GM23248 (cell line): ENCODE data around the gene C19orf25. TPM values are rescaled to one million over a fixed set of nuclear protein-coding genes. Genes with fewer than 3 reads are reported as not detected.
"Not testable (repeated sequence)": the region's sequence is repeated elsewhere in the genome, so short reads cannot be mapped to it uniquely, and the experiment has no call there.

Experiments used
- DNase-seq: peaks from one replicate; pipeline ENCODE4 v3.0.0-alpha.2; 2015
- H2AFZ ChIP-seq: fragments of 200-600 bp; sonication (generic); 2 replicates; pipeline ENCODE4 v1.6.1; 2016; ENCODE audit warnings: antibody characterized with exemption
- H3F3A ChIP-seq: fragments of 200-600 bp; sonication (generic); 2 replicates; pipeline ENCODE4 v1.6.1; 2016; ENCODE audit warnings: mild to moderate bottlenecking, antibody characterized with exemption, mixed run types; ENCODE audit not compliant: insufficient read depth
- H3K27ac ChIP-seq: fragments of 200-600 bp; sonication (generic); 2 replicates; pipeline ENCODE4 v1.5.1; 2016; ENCODE audit warnings: mild to moderate bottlenecking
- H3K27me3 ChIP-seq: fragments of 200-600 bp; sonication (generic); replicated peaks from 2 replicates; pipeline ENCODE4 v1.6.1; 2016; ENCODE audit warnings: mild to moderate bottlenecking; ENCODE audit not compliant: insufficient read depth
- H3K36me3 ChIP-seq: fragments of 200-600 bp; sonication (generic); 2 replicates; pipeline ENCODE4 v1.6.1; 2016; ENCODE audit warnings: low read depth, mild to moderate bottlenecking
- H3K4me1 ChIP-seq: fragments of 200-600 bp; sonication (generic); 2 replicates; pipeline ENCODE4 v1.6.1; 2016; ENCODE audit warnings: mild to moderate bottlenecking; ENCODE audit not compliant: insufficient read depth
- H3K4me2 ChIP-seq: fragments of 200-600 bp; sonication (generic); one replicate; pipeline ENCODE4 v1.6.1; 2016; ENCODE audit warnings: mild to moderate bottlenecking; ENCODE audit not compliant: unreplicated experiment
- H3K4me3 ChIP-seq: fragments of 200-600 bp; sonication (generic); 2 replicates; pipeline ENCODE4 v1.5.1; 2016; ENCODE audit warnings: mild to moderate bottlenecking
- H3K79me2 ChIP-seq: fragments of 200-600 bp; sonication (generic); 2 replicates; pipeline ENCODE4 v1.6.1; 2016; ENCODE audit warnings: mild to moderate bottlenecking; ENCODE audit not compliant: insufficient read depth
- H3K9ac ChIP-seq: fragments of 200-600 bp; sonication (generic); 2 replicates; pipeline ENCODE4 v1.6.1; 2016; ENCODE audit warnings: mild to moderate bottlenecking
- H3K9me2 ChIP-seq: fragments of 200-600 bp; sonication (generic); 2 replicates; pipeline ENCODE4 v1.6.1; 2016; ENCODE audit warnings: mixed run types, mild to moderate bottlenecking, moderate library complexity; ENCODE audit not compliant: insufficient read depth
- H3K9me3 ChIP-seq: fragments of 200-600 bp; sonication (generic); one replicate; pipeline ENCODE4 v1.6.1; 2017; ENCODE audit warnings: low read depth
- H4K20me1 ChIP-seq: fragments of 200-600 bp; sonication (generic); 2 replicates; pipeline ENCODE4 v1.6.0; 2016; ENCODE audit not compliant: insufficient read depth
- EZH2 ChIP-seq: fragments of 200-600 bp; sonication (generic); IDR thresholded peaks from 2 replicates; pipeline ENCODE4 v1.6.1; 2018; ENCODE audit warnings: antibody characterized with exemption, mild to moderate bottlenecking; ENCODE audit not compliant: insufficient read depth, poor library complexity, severe bottlenecking
- EZH2phosphoT487 ChIP-seq: fragments of 200-600 bp; sonication (generic); IDR thresholded peaks from 2 replicates; pipeline ENCODE4 v1.6.1; 2018; ENCODE audit warnings: antibody characterized with exemption, moderate library complexity, mild to moderate bottlenecking, low read depth; ENCODE audit not compliant: insufficient read depth
- WGBS, 2 experiments: methylation state at CpG; one replicate each; pipeline ENCODE4 v1.1.6; 2015 to 2017; ENCODE audit warnings: low lambda C conversion rate in 2 of 2, low coverage in 1 of 2; ENCODE audit errors: missing lambda C conversion rate in 2 of 2; 5-methylcytosine and 5-hydroxymethylcytosine counted together
- in situ Hi-C: fragments of 300-500 bp; cut with MboI; formaldehyde crosslinking; loops from 2 replicates; pipeline ENCODE4 v1.15.0; 2020
- polyA plus RNA-seq: library from polyadenylated mRNA; unstranded; fragments of >200 nt; fragmentation: Nextera tagmentation; extraction: Ambion mirVana; gene quantifications from 2 replicates; pipeline ENCODE4 v1.2.1, GENCODE V29; 2016
- total RNA-seq: library from RNA; depleted of rRNA; stranded (reverse); fragments of >200 nt; shearing (Covaris generic); gene quantifications from 2 replicates; pipeline ENCODE4 v1.2.3, GENCODE V29; 2014

C19orf25 gene
- total and polyA plus RNA-seq, 2 experiments from 2014 or later, result 34.7 to 35.9 TPM

GRCh38 chr19:1522838-1523237 is 43.8 kb upstream of the C19orf25 start:
- Histone ChIP-seq H3K4me1 (no peaks in the 10 kb centered on the region), H2AFZ (no peak overlapping the region), H3F3A (no peaks in the 10 kb centered on the region), H3K9me3 (no peaks in the 10 kb centered on the region), H3K36me3 (no peaks in the 10 kb centered on the region), H3K27me3 (peaks cover 16% of the 10 kb centered on the region; the same call in 1 of the 2 replicates), H3K27ac (no peak overlapping the region), H3K4me3 (no peak overlapping the region), H3K9ac (no peak overlapping the region), H3K9me2 (no peaks in the 10 kb centered on the region), H3K79me2 (no peaks in the 10 kb centered on the region), H3K4me2 (no peak overlapping the region), H4K20me1 (no peaks in the 10 kb centered on the region)
- TF ChIP-seq EZH2, result no peak
- TF ChIP-seq EZH2phosphoT487, result no peak
- no peak for DNase-seq
- in situ Hi-C loops, result no loop called here
- WGBS, 2 experiments, result 54 to 58% methylated on average over 16 to 18 of the region's 18 CpGs

DNA sequence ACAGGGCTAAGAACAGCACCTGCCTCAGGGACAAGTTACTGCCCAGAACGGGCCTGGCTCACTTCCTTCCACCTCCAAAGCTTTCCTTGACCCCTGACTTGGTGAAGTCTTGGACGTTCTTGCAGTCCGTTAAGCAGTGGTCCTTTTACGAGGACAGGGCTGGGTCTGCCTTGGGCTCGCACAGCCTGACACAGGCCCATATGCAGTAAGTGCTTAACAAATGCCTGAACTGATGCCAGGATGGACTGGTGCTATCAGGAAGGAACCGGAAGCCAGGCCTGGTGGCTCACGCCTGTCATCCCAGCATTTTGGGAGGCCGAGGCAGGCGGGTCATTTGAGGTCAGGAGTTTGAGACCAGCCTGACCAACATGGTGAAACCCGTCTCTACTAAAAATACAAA is 43.0 kb upstream of the C19orf25 start:
- H3F3A ChIP-seq, result no peaks in the 10 kb centered on the region
- H3K36me3 ChIP-seq, result no peaks in the 10 kb centered on the region
- in situ Hi-C loops, result no loop called here
- no peaks in the 10 kb centered on the region for H3K4me1 ChIP-seq
- H4K20me1 ChIP-seq, result no peaks in the 10 kb centered on the region
- no peak overlapping the region for H3K27ac ChIP-seq
- H3K9ac ChIP-seq, result no peak overlapping the region
- no peak for DNase-seq
- H3K27me3 ChIP-seq, result peaks cover 16% of the 10 kb centered on the region; the same call in 1 of the 2 replicates
- H3K4me3 ChIP-seq, result no peak overlapping the region
- no peak for TF ChIP-seq EZH2phosphoT487
- no peak for TF ChIP-seq EZH2
- 63 to 72% methylated on average over 10 of the region's 10 CpGs for WGBS, 2 experiments
- H3K4me2 ChIP-seq, result no peak overlapping the region
- no peaks in the 10 kb centered on the region for H3K79me2 ChIP-seq
- no peaks in the 10 kb centered on the region for H3K9me3 ChIP-seq
- no peaks in the 10 kb centered on the region for H3K9me2 ChIP-seq
- no peak overlapping the region for H2AFZ ChIP-seq

GRCh38 chr19:1521636-1522035 is 42.6 kb upstream of the C19orf25 start:
- peaks cover 16% of the 10 kb centered on the region; the same call in 1 of the 2 replicates for H3K27me3 ChIP-seq
- H4K20me1 ChIP-seq, result no peaks in the 10 kb centered on the region
- H3K4me3 ChIP-seq, result no peak overlapping the region
- H3F3A ChIP-seq, result no peaks in the 10 kb centered on the region
- H3K4me1 ChIP-seq, result no peaks in the 10 kb centered on the region
- no peak for DNase-seq
- H3K36me3 ChIP-seq, result no peaks in the 10 kb centered on the region
- TF ChIP-seq EZH2 (no peak), EZH2phosphoT487 (no peak)
- no peak overlapping the region for H3K4me2 ChIP-seq
- no peak overlapping the region for H2AFZ ChIP-seq
- H3K27ac ChIP-seq, result no peak overlapping the region
- in situ Hi-C loops, result no loop called here
- 36 to 42% methylated on average over 8 to 12 of the region's 14 CpGs for WGBS, 2 experiments
- H3K9ac ChIP-seq, result no peak overlapping the region
- no peaks in the 10 kb centered on the region for H3K9me2 ChIP-seq
- H3K79me2 ChIP-seq, result no peaks in the 10 kb centered on the region
- no peaks in the 10 kb centered on the region for H3K9me3 ChIP-seq

DNA sequence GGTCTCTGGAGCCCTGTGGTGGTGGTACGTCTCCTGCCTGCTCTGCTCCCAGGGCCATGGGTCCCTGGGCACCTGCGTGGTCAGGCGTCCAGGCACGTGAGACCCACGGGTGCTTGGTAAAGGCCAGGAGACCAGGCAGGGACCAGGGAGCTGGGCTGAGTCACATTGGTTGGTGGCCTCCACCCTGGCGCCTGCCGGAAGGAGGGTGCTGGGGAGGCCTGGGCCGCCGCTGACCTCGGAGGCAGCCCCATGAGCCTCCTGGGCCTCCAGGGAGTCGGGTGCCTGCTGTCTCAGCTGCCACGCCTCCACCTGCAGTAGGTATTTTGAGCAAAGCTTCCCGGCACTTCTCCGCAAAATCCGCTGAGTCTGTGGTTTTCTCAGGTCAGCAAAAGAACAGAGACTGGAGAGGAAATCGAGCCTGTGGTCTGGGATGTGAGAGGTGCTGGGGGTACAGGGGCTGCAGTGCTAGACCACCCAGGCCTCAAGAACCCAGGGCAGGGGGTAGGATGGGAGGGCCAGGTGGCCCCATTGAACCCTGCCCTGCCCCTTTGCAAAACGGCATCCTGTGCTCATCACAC is 41.3 kb upstream of the C19orf25 start:
- Histone ChIP-seq H3K9me2 (no peaks in the 10 kb centered on the region), H3K27me3 (peaks cover 16% of the 10 kb centered on the region; the same call in 1 of the 2 replicates), H3K4me1 (no peaks in the 10 kb centered on the region), H3K4me3 (no peak overlapping the region), H4K20me1 (no peaks in the 10 kb centered on the region), H3K79me2 (no peaks in the 10 kb centered on the region), H3K36me3 (no peaks in the 10 kb centered on the region), H2AFZ (no peak overlapping the region), H3K9me3 (no peaks in the 10 kb centered on the region), H3K27ac (no peak overlapping the region), H3F3A (no peaks in the 10 kb centered on the region), H3K4me2 (no peak overlapping the region), H3K9ac (no peak overlapping the region)
- 68 to 71% methylated on average over 15 to 17 of the region's 17 CpGs for WGBS, 2 experiments
- TF ChIP-seq EZH2phosphoT487, result no peak
- no peak for TF ChIP-seq EZH2
- DNase-seq, result no peak
- in situ Hi-C loops, result no loop called here

- DNase-seq, H3K36me3 ChIP-seq, H2AFZ ChIP-seq, H4K20me1 ChIP-seq, H3K9me3 ChIP-seq, H3K9ac ChIP-seq, H3K4me1 ChIP-seq, H3K4me2 ChIP-seq, H3K79me2 ChIP-seq, H3F3A ChIP-seq, H3K9me2 ChIP-seq, in situ Hi-C loops, H3K4me3 ChIP-seq, H3K27ac ChIP-seq: not testable (repeated sequence)
- 70 to 78% methylated on average over 8 of the region's 8 CpGs for WGBS, 2 experiments
- peaks cover 12% of the 10 kb centered on the region; the same call in 1 of the 2 replicates for H3K27me3 ChIP-seq
Measured at GRCh38 chr19:1519802-1520201, 40.8 kb upstream of the C19orf25 start.
